Hematopoietic multipotent progenitor cell treated with erythropoietin and hydrocortisone succinate and interleukin-3 and kit ligand, for 8 days (in vitro differentiated cells): ENCODE results near the gene CDH23.

Experiments
- DNase-seq: peaks from one replicate; pipeline ENCODE4 v3.0.0-alpha.2; 2015

The CDH23 gene

GRCh38 chr10:71393841-71394475 is 2.8 kb upstream of the CDH23 start:
- DNase-seq: no peak

- no peak for DNase-seq
These were observed 1.7 kb upstream of the CDH23 start for GRCh38 chr10:71394926-71395562.

DNA sequence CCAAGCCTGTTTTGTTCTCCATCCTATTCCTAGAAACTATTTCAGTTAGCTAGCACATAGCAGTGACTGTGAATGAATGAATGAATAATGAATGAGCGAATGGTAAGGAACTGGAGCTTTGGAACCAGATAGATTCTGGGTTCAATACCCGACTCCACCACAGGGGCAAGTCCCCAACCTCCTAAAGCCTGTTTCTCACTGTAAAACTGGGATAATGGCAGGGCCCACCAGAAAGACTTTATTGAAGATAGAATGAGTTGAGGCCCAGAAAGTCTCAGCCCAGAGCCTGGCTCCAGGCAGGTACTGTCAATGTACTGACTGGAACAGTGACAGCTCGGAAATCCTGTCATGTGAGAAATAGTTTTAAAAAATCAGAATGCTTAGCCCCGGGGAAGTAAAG is 1.1 kb upstream of the CDH23 start:
- DNase-seq: no peak

DNA sequence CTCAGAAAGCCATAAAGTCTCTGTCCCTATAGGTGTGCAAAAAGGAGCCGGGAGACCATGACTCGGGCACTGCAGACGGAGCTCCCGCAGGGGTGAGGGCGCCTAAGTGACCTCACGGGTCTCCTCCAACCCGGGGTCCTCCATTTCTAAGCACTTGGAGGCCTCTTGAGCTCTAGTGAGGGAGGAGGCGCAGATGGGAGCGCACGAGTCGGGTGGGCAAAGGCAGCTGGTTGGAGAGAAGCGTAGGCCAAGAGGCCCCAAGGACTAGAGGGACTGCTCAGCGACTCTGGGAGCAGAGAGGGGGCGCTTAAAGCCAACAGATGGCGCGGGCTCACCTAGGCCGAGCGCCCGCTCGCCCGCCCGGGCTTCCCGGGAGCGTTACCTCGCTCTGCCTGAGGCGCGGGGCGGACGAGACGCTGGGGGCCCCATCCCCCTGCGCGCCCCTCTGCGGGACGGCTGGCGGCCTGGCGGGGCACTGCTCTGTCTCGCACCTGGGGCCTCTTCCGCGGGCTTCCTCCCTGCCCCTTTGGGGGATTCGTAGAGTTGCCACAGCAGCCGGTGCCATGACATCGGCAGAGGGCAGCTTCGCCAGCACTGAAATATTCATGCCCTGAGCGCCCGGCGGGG is 523 bp upstream of the CDH23 start:
- DNase-seq: peak; percentile 30

GRCh38 chr10:71397296-71398212 is 834 bp downstream of the CDH23 start:
- no peak for DNase-seq

GRCh38 chr10:71398976-71399375 is 2.3 kb downstream of the CDH23 start:
- no peak for DNase-seq

GRCh38 chr10:71399946-71400345 is 3.2 kb downstream of the CDH23 start:
- no peak for DNase-seq

- DNase-seq: no peak
These were observed 4.3 kb downstream of the CDH23 start for GRCh38 chr10:71401056-71401455.

- DNase-seq: no peak
These were observed 5.3 kb downstream of the CDH23 start for GRCh38 chr10:71402005-71402404.

GRCh38 chr10:71404503-71405295 is 8.0 kb downstream of the CDH23 start:
- no peak for DNase-seq

DNA sequence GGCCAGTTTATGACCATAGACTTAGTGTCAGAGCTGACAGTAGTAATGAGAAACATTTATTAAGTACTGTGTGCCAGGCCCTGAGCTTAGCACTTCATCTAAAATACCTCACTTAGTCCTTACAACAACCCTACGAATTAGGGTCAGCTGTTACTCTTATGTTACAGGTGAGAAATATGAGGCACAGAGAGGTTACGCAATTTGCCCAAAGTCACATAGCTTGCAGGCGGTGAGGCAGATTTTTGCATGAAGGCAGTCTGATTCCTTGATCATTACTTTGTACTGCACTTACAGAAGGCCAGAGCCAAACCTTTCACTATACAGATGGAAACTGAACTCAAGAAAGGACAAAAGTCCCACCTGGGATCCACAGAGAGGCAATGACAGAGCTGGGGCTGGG is 10.2 kb downstream of the CDH23 start:
- no peak for DNase-seq

- no peak for DNase-seq
These were observed 11.9 kb downstream of the CDH23 start for GRCh38 chr10:71408436-71409225.

GRCh38 chr10:71409516-71410104 is 12.9 kb downstream of the CDH23 start:
- DNase-seq: no peak

GRCh38 chr10:71413581-71413980 is 16.9 kb downstream of the CDH23 start:
- no peak for DNase-seq

GRCh38 chr10:71414359-71414758 is 17.6 kb downstream of the CDH23 start:
- no peak for DNase-seq

- DNase-seq: no peak
These were observed 22.4 kb downstream of the CDH23 start for GRCh38 chr10:71419002-71419540.

- no peak for DNase-seq
These were observed 23.0 kb downstream of the CDH23 start for GRCh38 chr10:71419750-71420149.

DNA sequence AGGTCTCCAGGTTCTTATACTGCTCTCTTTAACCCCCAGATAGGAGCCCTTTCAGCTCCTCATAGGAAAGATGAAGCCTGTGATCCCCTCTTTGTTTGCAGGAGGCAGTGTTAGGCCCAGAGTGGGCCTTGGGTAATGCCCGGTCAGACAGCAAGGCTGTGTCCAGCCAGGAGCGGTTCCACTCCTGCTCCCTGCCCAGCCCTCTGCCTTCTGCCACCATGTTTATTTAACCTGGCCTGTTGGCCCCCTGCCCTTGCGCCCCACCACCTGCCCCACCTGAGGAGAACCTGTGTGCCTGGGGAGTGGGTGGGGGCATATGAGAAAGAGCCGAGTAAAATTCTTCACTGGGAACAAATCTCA is 24.3 kb downstream of the CDH23 start:
- DNase-seq: no peak

GRCh38 chr10:71423250-71423649 is 26.5 kb downstream of the CDH23 start:
- no peak for DNase-seq

DNA sequence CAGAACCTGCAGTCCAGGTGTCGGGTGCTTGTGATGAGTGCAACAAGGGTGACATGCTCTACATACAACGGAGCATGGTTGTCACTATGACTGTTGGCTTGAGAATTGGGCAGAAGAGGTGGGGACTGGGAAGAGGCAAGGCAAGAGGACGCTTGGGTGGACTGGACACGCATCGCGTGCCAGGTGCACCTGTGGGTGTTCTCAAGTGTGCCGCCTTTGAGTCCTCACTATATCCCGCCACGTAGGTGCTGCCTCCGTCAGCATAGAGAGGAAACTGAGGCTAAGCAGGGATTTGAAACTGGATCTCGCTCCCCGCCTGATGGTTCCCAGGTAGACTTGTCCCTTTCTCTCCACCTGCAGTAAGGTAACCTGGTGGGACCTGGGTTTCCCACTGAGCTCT is 27.2 kb downstream of the CDH23 start:
- DNase-seq: no peak
